T-helper 22 cell (primary cell): ENCODE measurements around the gene SHISA4.
"Not testable (repeated sequence)": the region's sequence is repeated elsewhere in the genome, so short reads cannot be mapped to it uniquely, and the experiment has no call there.

Experiments used
- DNase-seq: peaks from one replicate; pipeline ENCODE4 v3.0.0-alpha.2; 2020; ENCODE audit warnings: low read depth

SHISA4 gene

DNA sequence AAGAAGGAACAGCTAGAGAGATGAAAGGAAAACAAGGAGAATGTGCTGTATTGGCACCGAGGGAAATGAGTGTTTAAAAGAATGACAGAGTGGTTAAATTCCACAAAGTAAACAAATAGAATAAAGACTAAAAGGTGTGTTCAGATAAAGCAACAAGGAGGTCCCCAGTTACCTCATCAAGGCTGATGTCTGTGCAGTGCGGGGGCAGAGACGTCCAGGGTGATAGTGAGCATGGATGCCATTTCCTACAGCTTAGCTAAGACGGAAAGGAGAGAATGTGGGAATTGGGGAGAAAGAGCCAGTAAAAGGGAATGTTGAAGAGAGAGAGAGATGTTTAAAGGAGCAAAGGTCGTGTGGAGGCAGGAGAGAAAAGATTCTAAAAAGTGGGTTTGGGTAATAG lies 42.1 kb downstream of the SHISA4 start:
- no peak for DNase-seq

GRCh38 chr1:201933840-201934430 lies 45.2 kb downstream of the SHISA4 start:
- DNase-seq = no peak

DNA sequence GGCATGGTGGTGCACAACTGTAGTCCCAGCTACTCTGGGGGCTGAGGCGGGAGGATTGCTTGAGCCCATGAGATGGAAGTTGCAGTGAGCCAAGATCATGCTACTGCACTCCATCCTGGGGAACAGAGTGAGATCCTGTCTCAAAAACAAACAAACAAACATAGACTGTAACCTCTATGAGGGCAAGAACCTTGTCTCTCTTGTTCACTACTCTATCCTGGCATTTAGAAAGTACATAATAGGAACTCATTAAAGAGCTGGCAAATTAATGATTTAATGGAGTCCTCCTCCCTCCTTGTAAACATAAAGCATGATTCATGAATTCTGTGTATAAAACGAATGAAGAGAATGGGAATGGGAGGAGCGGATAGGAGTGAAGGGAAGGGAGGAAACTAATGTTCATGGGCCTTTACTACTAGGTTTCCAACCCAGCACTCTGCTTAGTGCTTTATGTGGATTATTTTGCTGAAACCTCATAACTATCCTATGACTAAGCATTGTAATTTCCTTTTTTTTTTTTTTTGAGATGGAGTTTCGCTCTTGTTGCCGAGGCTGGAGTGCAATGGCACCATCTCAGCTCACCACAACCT lies 49.0 kb downstream of the SHISA4 start:
- no peak for DNase-seq

GRCh38 chr1:201938440-201939035 lies 49.8 kb downstream of the SHISA4 start:
- no peak for DNase-seq

- DNase-seq = no peak
Observed at GRCh38 chr1:201939148-201939547, 50.5 kb downstream of the SHISA4 start.

- DNase-seq = no peak
Observed at GRCh38 chr1:201939574-201939973, 50.9 kb downstream of the SHISA4 start.

- DNase-seq = not testable (repeated sequence)
Observed at GRCh38 chr1:201940316-201940715, 51.6 kb downstream of the SHISA4 start.

DNA sequence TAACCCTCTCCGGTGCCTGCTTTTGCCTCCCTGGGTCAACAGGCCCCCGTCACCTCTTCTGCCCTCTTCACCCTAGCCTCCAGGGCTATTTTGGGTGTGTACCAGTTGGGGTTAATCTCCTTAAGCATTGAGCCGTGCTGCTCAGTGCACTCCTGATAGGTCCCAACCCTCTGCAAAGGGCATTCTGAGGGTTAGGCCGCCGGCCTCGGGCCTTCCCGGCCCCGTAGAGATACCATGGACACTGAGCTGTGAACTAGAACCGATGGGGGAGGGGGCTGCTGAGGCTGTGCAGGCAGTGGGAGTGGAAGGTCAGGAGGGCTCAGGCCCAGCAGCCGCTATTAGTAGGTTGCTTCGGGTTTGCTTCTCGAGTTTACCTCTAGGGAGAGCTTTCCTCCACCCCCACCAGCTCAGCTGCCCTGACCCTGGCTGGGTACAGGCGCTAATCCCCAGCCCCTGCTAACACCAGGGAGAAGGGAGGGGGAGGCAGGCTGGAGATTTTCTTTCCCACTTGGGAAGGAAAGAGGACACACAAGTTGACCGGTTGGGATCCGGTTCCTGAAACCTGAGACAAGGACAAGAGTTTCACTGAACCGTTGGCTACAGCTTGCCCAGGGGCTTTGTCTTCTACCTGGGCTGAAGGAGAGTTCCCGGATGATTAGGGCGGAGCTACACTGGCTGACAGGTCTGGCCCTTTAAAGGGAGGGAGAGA lies 52.9 kb downstream of the SHISA4 start:
- DNase-seq = no peak

- no peak for DNase-seq
Observed at GRCh38 chr1:201942129-201942495, 53.4 kb downstream of the SHISA4 start.
